Measurements from ENCODE around the gene C16orf92.

- TF ChIP-seq ZFP30 (CRISPR knock-in tag; IDR thresholded peaks at IDR 0.05) (no peak), ZFP3 (CRISPR knock-in tag; IDR thresholded peaks at IDR 0.05) (no peak), ESRRG (CRISPR knock-in tag; IDR thresholded peaks at IDR 0.05) (no peak), PATZ1 (CRISPR knock-in tag; IDR thresholded peaks at IDR 0.05; ENCODE audit: borderline replicate concordance) (no peak), TOX (CRISPR knock-in tag; IDR thresholded peaks at IDR 0.05; ENCODE audit: borderline replicate concordance) (no peak), CREB5 (CRISPR knock-in tag; IDR thresholded peaks at IDR 0.05; ENCODE audit: low read depth) (no peak), ISL1 (CRISPR knock-in tag; IDR thresholded peaks at IDR 0.05) (no peak), RARB (CRISPR knock-in tag; IDR thresholded peaks at IDR 0.05) (no peak), POU6F1 (CRISPR knock-in tag; IDR thresholded peaks at IDR 0.05; ENCODE audit: borderline replicate concordance, low read depth) (no peak), GLIS3 (CRISPR knock-in tag; IDR thresholded peaks at IDR 0.05) (no peak), BACH2 (CRISPR knock-in tag; IDR thresholded peaks at IDR 0.05; ENCODE audit: borderline replicate concordance) (no peak), ZNF70 (CRISPR knock-in tag; IDR thresholded peaks at IDR 0.05) (no peak), ARNTL (CRISPR knock-in tag; IDR thresholded peaks at IDR 0.05; ENCODE audit: borderline replicate concordance, low read depth) (no peak), CSDC2 (CRISPR knock-in tag; IDR thresholded peaks at IDR 0.05) (no peak)
These were observed 4.3 kb upstream of the C16orf92 start for GRCh38 chr16:30018731-30019158.
